ENCODE results near the gene ZEB1.
"Not testable (repeated sequence)": the region's sequence is repeated elsewhere in the genome, so short reads cannot be mapped to it uniquely, and the experiment has no call there.

- not testable (repeated sequence) for TF ChIP-seq POLR2A, CTCF (IDR thresholded peaks at IDR 0.05)
These were observed 93.4 kb downstream of the ZEB1 start for GRCh38 chr10:31412397-31412796.

Data from breast epithelium (tissue), 3 donors.